ENCODE results near the gene LRRC28.

LRRC28 gene

DNA sequence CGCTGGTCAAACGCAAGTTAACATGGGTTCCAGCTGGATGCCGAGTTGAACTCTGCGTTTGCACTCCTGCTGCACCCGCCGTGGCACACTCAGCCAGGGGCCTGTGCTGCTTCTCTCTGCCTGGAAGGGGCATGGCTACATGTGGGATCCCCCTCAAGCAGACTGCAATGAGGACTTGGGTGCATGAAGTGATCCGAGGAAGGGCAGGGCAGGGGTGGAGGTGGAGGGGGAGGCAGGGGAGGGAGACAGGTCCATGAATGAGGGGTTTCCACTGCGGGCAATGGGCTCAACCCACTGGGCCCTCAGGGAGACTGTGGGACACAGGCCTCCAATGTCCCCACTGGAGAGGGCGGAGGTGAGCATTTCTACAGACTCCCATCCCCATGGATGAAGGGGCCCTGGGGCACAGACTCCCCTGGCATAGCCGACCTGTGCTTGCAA, 172.9 kb downstream of the LRRC28 start:
- H3K4me3 ChIP-seq (ENCODE audit: low read length), result no peak overlapping the region
- TF ChIP-seq, protein P1, sequence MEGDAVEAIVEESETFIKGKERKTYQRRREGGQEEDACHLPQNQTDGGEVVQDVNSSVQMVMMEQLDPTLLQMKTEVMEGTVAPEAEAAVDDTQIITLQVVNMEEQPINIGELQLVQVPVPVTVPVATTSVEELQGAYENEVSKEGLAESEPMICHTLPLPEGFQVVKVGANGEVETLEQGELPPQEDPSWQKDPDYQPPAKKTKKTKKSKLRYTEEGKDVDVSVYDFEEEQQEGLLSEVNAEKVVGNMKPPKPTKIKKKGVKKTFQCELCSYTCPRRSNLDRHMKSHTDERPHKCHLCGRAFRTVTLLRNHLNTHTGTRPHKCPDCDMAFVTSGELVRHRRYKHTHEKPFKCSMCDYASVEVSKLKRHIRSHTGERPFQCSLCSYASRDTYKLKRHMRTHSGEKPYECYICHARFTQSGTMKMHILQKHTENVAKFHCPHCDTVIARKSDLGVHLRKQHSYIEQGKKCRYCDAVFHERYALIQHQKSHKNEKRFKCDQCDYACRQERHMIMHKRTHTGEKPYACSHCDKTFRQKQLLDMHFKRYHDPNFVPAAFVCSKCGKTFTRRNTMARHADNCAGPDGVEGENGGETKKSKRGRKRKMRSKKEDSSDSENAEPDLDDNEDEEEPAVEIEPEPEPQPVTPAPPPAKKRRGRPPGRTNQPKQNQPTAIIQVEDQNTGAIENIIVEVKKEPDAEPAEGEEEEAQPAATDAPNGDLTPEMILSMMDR (IDR thresholded peaks at IDR 0.05; ENCODE audit: insufficient read depth, low read depth, low read length, missing control alignments), result no peak
- no peak for DNase-seq (ENCODE audit: low read depth)

DNA sequence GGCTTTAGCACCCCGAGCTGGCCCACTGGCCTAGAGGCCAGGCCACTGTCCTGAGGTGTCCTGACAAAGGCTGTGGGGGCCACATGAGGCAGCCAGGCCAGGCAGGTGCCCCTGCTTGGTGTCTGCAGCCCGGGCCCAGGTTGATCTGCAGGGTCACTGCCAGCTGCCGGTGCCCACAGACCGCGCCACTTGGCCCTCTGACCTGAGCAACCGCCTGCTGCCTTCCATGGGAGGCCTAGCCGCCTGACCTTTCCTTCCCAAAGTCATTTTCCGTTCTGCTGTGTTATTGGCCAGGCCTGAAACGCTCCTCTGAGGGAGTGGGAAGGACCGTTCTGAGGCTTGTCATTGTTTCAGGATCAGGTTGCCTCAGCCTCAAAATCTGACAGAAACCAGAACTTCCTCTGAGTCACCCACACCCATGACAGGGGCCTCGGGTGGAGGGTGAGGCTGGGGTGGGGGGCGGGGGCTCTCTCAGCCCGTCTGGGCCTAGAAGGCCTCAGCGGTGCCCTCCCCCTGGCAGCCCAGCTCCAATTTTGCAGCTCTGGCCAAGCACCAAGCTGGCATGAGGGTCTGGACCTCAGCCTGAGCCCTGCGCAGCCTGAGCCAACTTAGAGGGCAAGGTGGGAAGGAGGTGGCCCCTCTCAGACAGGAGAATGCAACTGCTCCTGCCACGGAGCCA, 173.8 kb downstream of the LRRC28 start:
- H3K4me3 ChIP-seq (ENCODE audit: low read length), result no peak overlapping the region
- TF ChIP-seq, protein P1 (IDR thresholded peaks at IDR 0.05; ENCODE audit: insufficient read depth, low read depth, low read length, missing control alignments), result no peak
- DNase-seq (ENCODE audit: low read depth), result peak; percentile 88

DNA sequence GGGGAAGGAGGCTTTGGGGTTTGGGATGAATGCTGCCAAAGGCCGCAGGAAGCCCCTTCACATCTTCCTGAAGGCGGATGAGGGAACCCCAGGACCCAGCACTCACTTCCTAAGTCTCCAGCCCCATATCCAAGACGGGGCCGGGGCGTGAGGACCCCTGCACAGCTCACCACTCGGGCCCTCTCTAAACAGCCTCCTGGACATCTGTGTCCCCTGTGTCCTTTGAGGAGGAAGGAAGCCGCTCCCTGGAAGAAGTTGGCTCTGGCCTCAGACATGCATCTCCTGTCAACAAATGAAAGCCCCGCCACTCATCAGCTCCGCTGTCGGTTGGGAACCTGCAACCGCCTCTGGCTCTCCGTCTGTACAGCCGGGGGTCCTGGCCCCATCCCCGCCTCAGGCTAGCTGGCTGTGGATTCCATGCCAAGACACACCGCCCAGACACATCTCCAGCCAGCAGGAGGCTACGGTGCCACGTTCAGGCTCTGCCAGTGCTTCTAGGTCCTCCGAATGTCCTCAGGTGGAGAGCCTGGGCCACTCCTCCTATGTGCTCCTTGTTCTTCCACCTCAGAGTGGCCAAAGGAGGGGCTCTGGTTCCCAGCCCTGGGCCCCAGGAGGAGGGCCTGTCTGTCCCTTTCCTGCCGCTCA, 174.5 kb downstream of the LRRC28 start:
- peak; percentile 55 for DNase-seq (ENCODE audit: low read depth)
- no peak overlapping the region for H3K4me3 ChIP-seq (ENCODE audit: low read length)
- TF ChIP-seq, protein P1 (IDR thresholded peaks at IDR 0.05; ENCODE audit: insufficient read depth, low read depth, low read length, missing control alignments), result peak; percentile 58

DNA sequence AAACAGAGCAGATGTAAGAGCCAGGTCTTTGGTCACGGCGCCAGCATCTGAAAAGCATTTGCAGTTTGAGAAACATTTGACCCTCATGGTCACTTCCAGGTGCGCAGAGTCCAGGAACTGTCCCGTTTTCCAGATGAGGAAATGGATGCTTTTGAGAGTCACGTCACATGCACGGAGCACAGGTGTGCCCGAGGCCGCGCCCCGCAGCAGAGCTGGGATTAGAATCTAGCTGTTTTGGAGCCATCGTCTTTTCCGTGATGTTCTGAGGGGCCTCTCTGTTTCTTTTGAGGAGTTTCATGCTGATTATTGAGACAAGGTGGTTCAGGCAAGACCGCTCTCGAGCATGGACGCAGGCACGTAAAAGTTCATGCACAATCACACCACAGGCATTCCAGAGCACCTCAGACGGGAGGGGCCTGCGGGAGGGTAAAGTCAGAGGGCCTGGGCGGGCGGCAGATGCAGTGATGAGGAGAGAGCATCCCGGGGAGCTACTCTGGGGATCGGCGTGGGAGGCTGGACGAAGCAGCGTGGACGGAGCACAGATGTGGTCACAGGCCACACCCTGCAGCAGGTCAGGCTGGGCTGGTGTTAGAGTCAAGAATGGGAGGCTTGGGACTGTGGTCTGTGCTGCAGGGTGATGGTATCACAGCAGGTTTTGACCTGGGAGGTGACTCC, 175.3 kb downstream of the LRRC28 start:
- H3K4me3 ChIP-seq (ENCODE audit: low read length), result no peak overlapping the region
- TF ChIP-seq, protein P1 (IDR thresholded peaks at IDR 0.05; ENCODE audit: insufficient read depth, low read depth, low read length, missing control alignments), result no peak
- DNase-seq (ENCODE audit: low read depth), result no peak

DNA sequence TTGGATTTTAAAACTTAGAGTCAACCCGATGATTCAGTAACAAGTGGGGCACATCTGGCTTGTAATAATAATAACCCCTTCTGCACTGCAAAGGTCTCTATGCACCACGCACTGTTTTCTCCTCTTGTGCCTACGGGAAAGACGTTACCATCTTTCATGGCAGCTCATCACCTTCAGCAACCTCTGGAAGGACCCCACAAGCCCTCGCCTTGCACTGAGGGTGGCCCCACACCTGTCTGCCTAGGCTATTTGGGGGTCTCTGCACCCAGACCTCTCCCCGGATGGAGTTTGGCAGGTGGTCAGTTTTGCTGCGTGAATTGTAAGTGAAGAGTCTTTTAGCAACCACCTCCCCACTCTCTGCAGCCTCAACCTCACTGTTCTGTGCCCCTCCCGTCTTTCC, 175.9 kb downstream of the LRRC28 start:
- TF ChIP-seq, protein P1 (IDR thresholded peaks at IDR 0.05; ENCODE audit: insufficient read depth, low read depth, low read length, missing control alignments), result no peak
- no peak for DNase-seq (ENCODE audit: low read depth)
- no peak overlapping the region for H3K4me3 ChIP-seq (ENCODE audit: low read length)

DNA sequence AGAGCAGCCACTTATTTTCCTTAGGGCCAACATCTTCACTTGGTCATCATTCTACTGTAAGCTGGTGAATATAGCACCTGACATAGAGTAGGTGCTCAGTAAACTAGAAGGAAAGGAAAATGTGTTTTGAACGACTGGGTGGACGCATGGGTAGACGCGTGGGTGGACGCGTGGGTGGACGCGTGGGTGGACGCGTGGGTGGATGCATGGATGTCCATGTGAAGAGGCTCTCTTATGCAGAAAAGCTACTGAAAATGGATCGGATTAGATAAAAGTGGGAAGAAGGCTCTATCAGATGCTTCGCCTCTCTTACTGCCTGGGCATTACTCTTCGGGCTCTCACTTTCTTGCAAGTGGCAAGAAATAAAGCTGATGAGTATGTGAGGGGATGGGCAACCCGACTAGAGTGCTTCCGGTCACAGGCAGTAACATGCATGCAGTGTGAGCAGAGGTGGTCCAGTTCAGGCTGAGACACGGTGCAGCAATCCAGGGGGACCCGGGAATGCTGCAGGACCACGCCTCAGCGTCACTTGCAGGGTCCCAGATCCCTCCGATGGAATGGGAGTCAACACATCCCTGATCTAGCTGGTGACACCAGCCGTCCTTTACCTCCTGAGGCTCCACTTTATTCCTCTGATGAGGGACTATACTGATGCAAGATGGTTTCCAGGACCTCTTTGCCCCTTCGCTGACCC, 176.5 kb downstream of the LRRC28 start:
- TF ChIP-seq, protein P1 (IDR thresholded peaks at IDR 0.05; ENCODE audit: insufficient read depth, low read depth, low read length, missing control alignments), result no peak
- DNase-seq (ENCODE audit: low read depth), result no peak
- no peak overlapping the region for H3K4me3 ChIP-seq (ENCODE audit: low read length)

Measured in epithelial cell of esophagus (primary cell).